ENCODE data around the gene TMEM200A.
"Not testable (repeated sequence)": the region's sequence is repeated elsewhere in the genome, so short reads cannot be mapped to it uniquely, and the experiment has no call there.

The TMEM200A gene

GRCh38 chr6:130365166-130366106 lies at the start of gene TMEM200A:
TSS of gene TMEM200A (plus strand) at chr6:130366017. CDS start at chr6:130440423, 74,406 bp downstream.
- DNase-seq = peak; percentile 43

- no peak for DNase-seq
Measured at GRCh38 chr6:130320908-130321307, 44.9 kb upstream of the TMEM200A start.

- DNase-seq = no peak
Measured at GRCh38 chr6:130322673-130323268, 43.0 kb upstream of the TMEM200A start.

GRCh38 chr6:130324657-130325056 lies 41.2 kb upstream of the TMEM200A start:
- DNase-seq = no peak

GRCh38 chr6:130326496-130326895 lies 39.3 kb upstream of the TMEM200A start:
- DNase-seq = no peak

- no peak for DNase-seq
Measured at GRCh38 chr6:130337534-130337933, 28.3 kb upstream of the TMEM200A start.

GRCh38 chr6:130346324-130346723 lies 19.5 kb upstream of the TMEM200A start:
- not testable (repeated sequence) for DNase-seq

- no peak for DNase-seq
Measured at GRCh38 chr6:130354322-130354721, 11.5 kb upstream of the TMEM200A start.

GRCh38 chr6:130355572-130355971 lies 10.2 kb upstream of the TMEM200A start:
- no peak for DNase-seq

- DNase-seq = no peak
Measured at GRCh38 chr6:130357436-130357835, 8.4 kb upstream of the TMEM200A start.

GRCh38 chr6:130359736-130360135 lies 6.1 kb upstream of the TMEM200A start:
- DNase-seq = no peak

GRCh38 chr6:130362128-130362527 lies 3.7 kb upstream of the TMEM200A start:
- no peak for DNase-seq

GRCh38 chr6:130364224-130364780 lies 1.5 kb upstream of the TMEM200A start:
- no peak for DNase-seq

- peak; percentile 32 for DNase-seq
Measured at GRCh38 chr6:130366107-130367005, 539 bp downstream of the TMEM200A start.

- DNase-seq = no peak
Measured at GRCh38 chr6:130367767-130368166, 1.9 kb downstream of the TMEM200A start.

- no peak for DNase-seq
Measured at GRCh38 chr6:130368576-130368975, 2.8 kb downstream of the TMEM200A start.

- no peak for DNase-seq
Measured at GRCh38 chr6:130369831-130370230, 4.0 kb downstream of the TMEM200A start.

GRCh38 chr6:130371921-130372420 lies 6.2 kb downstream of the TMEM200A start:
- DNase-seq = no peak

- no peak for DNase-seq
Measured at GRCh38 chr6:130372786-130373185, 7.0 kb downstream of the TMEM200A start.

- DNase-seq = no peak
Measured at GRCh38 chr6:130373992-130374391, 8.2 kb downstream of the TMEM200A start.

- no peak for DNase-seq
Measured at GRCh38 chr6:130376936-130377335, 11.1 kb downstream of the TMEM200A start.

GRCh38 chr6:130377371-130377770 lies 11.6 kb downstream of the TMEM200A start:
- DNase-seq = no peak

GRCh38 chr6:130377915-130378314 lies 12.1 kb downstream of the TMEM200A start:
- DNase-seq = no peak

Data from T1000 (cell line).